MM.1S (cell line): ENCODE measurements around the gene GPT2.

Source experiments
- EZH2 ChIP-seq: fragments of 300-600 bp; sonication (generic); optimal IDR thresholded peaks from 2 replicates; pipeline ENCODE3; 2017; ENCODE audit warnings: low read depth, mild to moderate bottlenecking, antibody characterized with exemption, low read length, mixed read lengths
- TF ChIP-seq, protein P1 (sequence below): fragments of 300-600 bp; sonication (generic); IDR thresholded peaks from 2 replicates; pipeline ENCODE4 v1.5.1; 2016; ENCODE audit warnings: antibody characterized with exemption, low read length, mixed read lengths

DNA sequence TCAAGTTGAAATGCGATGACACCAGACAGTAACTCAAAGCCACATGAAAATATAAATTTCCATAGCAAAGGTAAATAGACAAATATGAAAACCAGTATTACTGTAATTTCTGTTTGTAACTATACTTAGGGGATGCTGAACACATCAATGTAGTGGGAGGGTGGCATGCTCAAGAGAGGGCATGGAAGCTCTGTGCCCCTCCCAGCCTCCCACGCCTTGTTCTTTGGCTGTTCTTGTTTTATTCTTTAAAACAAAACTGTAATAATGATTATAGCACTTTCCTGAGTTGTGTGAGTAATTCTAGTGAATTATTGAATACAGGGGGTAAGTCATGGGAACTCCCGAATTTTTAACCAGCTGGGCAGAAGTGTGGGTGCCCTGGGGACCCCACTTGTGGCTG lies 11.0 kb upstream of the GPT2 start:
- TF ChIP-seq, protein P1, sequence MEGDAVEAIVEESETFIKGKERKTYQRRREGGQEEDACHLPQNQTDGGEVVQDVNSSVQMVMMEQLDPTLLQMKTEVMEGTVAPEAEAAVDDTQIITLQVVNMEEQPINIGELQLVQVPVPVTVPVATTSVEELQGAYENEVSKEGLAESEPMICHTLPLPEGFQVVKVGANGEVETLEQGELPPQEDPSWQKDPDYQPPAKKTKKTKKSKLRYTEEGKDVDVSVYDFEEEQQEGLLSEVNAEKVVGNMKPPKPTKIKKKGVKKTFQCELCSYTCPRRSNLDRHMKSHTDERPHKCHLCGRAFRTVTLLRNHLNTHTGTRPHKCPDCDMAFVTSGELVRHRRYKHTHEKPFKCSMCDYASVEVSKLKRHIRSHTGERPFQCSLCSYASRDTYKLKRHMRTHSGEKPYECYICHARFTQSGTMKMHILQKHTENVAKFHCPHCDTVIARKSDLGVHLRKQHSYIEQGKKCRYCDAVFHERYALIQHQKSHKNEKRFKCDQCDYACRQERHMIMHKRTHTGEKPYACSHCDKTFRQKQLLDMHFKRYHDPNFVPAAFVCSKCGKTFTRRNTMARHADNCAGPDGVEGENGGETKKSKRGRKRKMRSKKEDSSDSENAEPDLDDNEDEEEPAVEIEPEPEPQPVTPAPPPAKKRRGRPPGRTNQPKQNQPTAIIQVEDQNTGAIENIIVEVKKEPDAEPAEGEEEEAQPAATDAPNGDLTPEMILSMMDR: no peak
- no peak for TF ChIP-seq EZH2
